ENCODE measurements around the gene SHANK1. TPM values are rescaled to one million over a fixed set of nuclear protein-coding genes. Genes with fewer than 3 reads are reported as not detected.

Gene SHANK1
- total and polyA plus RNA-seq, 8 donors = 0.06 to 0.69 (median 0.19) TPM; not detected in 1

- intact Hi-C loops (cut with DNase I) = no loop called here
- 41 to 48% methylated on average over 8 of the region's 8 CpGs for WGBS, 2 donors
- no peak for FAIRE-seq
These were observed 1.3 kb upstream of the SHANK1 start for GRCh38 chr19:50720921-50721381.

GRCh38 chr19:50720181-50720920, 749 bp upstream of the SHANK1 start:
- ATAC-seq (no peak), DNase-seq (no peak), FAIRE-seq (no peak)
- Histone ChIP-seq H3K27me3 (peaks cover 0 to 5% (median 0%) of the 10 kb centered on the region in 4 donors), H3K4me1 (no peaks in the 10 kb centered on the region), H3K36me3 (no peaks in the 10 kb centered on the region), H3K9me3 (no peaks in the 10 kb centered on the region), H3K27ac (no peak overlapping the region), H3K4me3 (no peak overlapping the region)
- no peak for TF ChIP-seq CTCF (IDR thresholded peaks at IDR 0.05)
- 51 to 61% methylated on average over 21 of the region's 21 CpGs for WGBS, 2 donors
- intact Hi-C loops (cut with DNase I) = no loop called here

More at GRCh38 chr19:50720921-50721381, 1.3 kb upstream of the SHANK1 start:
- DNase-seq (no peak), ATAC-seq (no peak)
- no peak overlapping the region for H3K27ac ChIP-seq
- no peak overlapping the region for H3K4me3 ChIP-seq
- H3K4me1 ChIP-seq = peaks cover 0 to 5% (median 4%) of the 10 kb centered on the region in 3 donors
- no peaks in the 10 kb centered on the region for H3K9me3 ChIP-seq
- H3K27me3 ChIP-seq = peaks cover 0 to 5% (median 0%) of the 10 kb centered on the region in 4 donors
- no peak for TF ChIP-seq CTCF (IDR thresholded peaks at IDR 0.05)
- no peaks in the 10 kb centered on the region for H3K36me3 ChIP-seq

GRCh38 chr19:50719119-50719435, 525 bp downstream of the SHANK1 start:
- no peak for TF ChIP-seq CTCF (IDR thresholded peaks at IDR 0.05)
- Histone ChIP-seq H3K9me3 (no peaks in the 10 kb centered on the region), H3K27me3 (peaks cover 0 to 5% (median 0%) of the 10 kb centered on the region in 4 donors), H3K4me1 (no peaks in the 10 kb centered on the region), H3K4me3 (peak overlapping the region in 1 of 4 donors; percentile 32), H3K27ac (no peak overlapping the region), H3K36me3 (no peaks in the 10 kb centered on the region)
- FAIRE-seq (no peak), DNase-seq (no peak), ATAC-seq (no peak)
- intact Hi-C loops (cut with DNase I) = no loop called here
- WGBS, 2 donors = 3 to 5% methylated on average over 15 to 30 of the region's 30 CpGs

- Histone ChIP-seq H3K27ac (no peak overlapping the region), H3K9me3 (no peaks in the 10 kb centered on the region), H3K36me3 (no peaks in the 10 kb centered on the region), H3K4me3 (peak overlapping the region in 1 of 4 donors; percentile 32), H3K27me3 (peaks cover 0 to 5% (median 0%) of the 10 kb centered on the region in 4 donors), H3K4me1 (no peaks in the 10 kb centered on the region)
- WGBS, 2 donors = 1 to 2% methylated on average over 32 to 74 of the region's 74 CpGs
- no peak for TF ChIP-seq CTCF (IDR thresholded peaks at IDR 0.05)
- no peak for FAIRE-seq
- peak in 2 of 4 donors; percentile 19 to 26 for ATAC-seq
- DNase-seq = peak in 1 of 6 donors; percentile 79
- intact Hi-C loops (cut with DNase I) = no loop called here
These were observed 1.1 kb downstream of the SHANK1 start for GRCh38 chr19:50718255-50719118.

Data from pancreas (tissue), 10 donors.